ENCODE results near the gene FHOD1. TPM values are rescaled to one million over a fixed set of nuclear protein-coding genes. Genes with fewer than 3 reads are reported as not detected.

The FHOD1 gene
- total and polyA plus RNA-seq, 10 of the 15 experiments (the other 5 are each of a cell fraction or from before 2014, with no cell fraction given) = 8.9 to 65.7 (median 18.1) TPM

- Histone ChIP-seq H4K20me1 (ENCODE audit: control insufficient read depth, insufficient read depth) (no peaks in the 10 kb centered on the region), H3K4me1 (ENCODE audit: control insufficient read depth, insufficient read depth, low read length) (no peaks in the 10 kb centered on the region), H3K4me2 (ENCODE audit: control insufficient read depth, insufficient read depth) (no peak overlapping the region), H3K27ac (ENCODE audit: control insufficient read depth, insufficient read depth) (no peak overlapping the region), H2AFZ (ENCODE audit: control insufficient read depth, low read depth, low read length) (no peak overlapping the region), H3K9ac (ENCODE audit: control insufficient read depth, insufficient read depth, low read length) (no peak overlapping the region), H3K4me3 (no peak overlapping the region), H3K27me3 (replicated peaks in 1 of 2; ENCODE audit: control insufficient read depth in 2 of 2, insufficient read depth in 2 of 2, low read length in 1 of 2) (no peaks in the 10 kb centered on the region), H3K79me2 (ENCODE audit: control insufficient read depth, insufficient read depth, low read length) (no peaks in the 10 kb centered on the region), H3K9me3 (replicated peaks; ENCODE audit: control insufficient read depth, insufficient read depth, low read length) (no peaks in the 10 kb centered on the region), H3K36me3 (ENCODE audit: control insufficient read depth in 2 of 2, insufficient read depth in 2 of 2, low read length in 1 of 2) (no peaks in the 10 kb centered on the region)
- no peak for ATAC-seq
- in situ Hi-C loops (cut with MboI) (no loop called here), intact Hi-C loops (cut with micrococcal nuclease; ENCODE audit: unreplicated experiment) (no loop called here)
- no peak for DNase-seq (ENCODE audit: low read depth, low spot score)
- ChIA-PET POLR2A (no interaction called here), SMC1A (ENCODE audit: uncharacterized antibody, unreplicated experiment) (interaction anchor here (1.0 to 1.1 kb wide), 2 partner anchors 12 to 73 kb away, joined by 3 to 5 read pairs; no protein-coding TSS in a partner anchor), CTCF (interaction anchor here (0.6 to 1.4 kb wide), 7 partner anchors 13 to 191 kb away, joined by 3 to 4 read pairs (median 3); no protein-coding TSS in a partner anchor), RAD21 (ENCODE audit: unreplicated experiment) (no interaction called here)
- TF ChIP-seq ATF3 (IDR thresholded peaks at IDR 0.05; ENCODE audit: borderline replicate concordance, extremely low read depth, low read depth, low read length) (no peak), YY1 (IDR thresholded peaks at IDR 0.05; ENCODE audit: low read depth, low read length) (no peak), POLR2AphosphoS5 (IDR thresholded peaks at IDR 0.05; ENCODE audit: low read length) (no peak), NR2C1 (IDR thresholded peaks at IDR 0.05) (no peak), RB1 (IDR thresholded peaks at IDR 0.05; ENCODE audit: borderline replicate concordance) (no peak), RELB (IDR thresholded peaks at IDR 0.05; ENCODE audit: low read depth) (no peak), ESRRA (IDR thresholded peaks at IDR 0.05; ENCODE audit: low read length) (no peak), ZNF207 (IDR thresholded peaks at IDR 0.05; ENCODE audit: borderline replicate concordance) (no peak)
- FAIRE-seq = no peak
- 76% methylated on average over 7 of the region's 8 CpGs for WGBS (ENCODE audit: insufficient coverage, insufficient replicate concordance, low lambda C conversion rate, missing lambda C conversion rate)
- BruUV-seq (replicated peaks) = no TSS peak
Measured at GRCh38 chr16:67265834-67266233, 18.6 kb upstream of the FHOD1 start.

Data from GM12878 (cell line).